Subcutaneous abdominal adipose tissue (tissue), 5 donors: Measurements from ENCODE around the gene CDKN1C.

Source experiments
- H3K27ac ChIP-seq: one replicate; pipeline ENCODE4 v1.7.0; 2013; ENCODE audit warnings: low read depth, mild to moderate bottlenecking, inconsistent platforms, low read length, moderate library complexity
- H3K27me3 ChIP-seq, 5 donors: one replicate each; pipeline ENCODE4 v1.7.0; 2013; ENCODE audit warnings: low read length in 5 of 5, inconsistent platforms in 1 of 5; ENCODE audit not compliant: control insufficient read depth in 5 of 5, insufficient read depth in 4 of 5
- H3K36me3 ChIP-seq, 5 donors: one replicate each; pipeline ENCODE4 v1.7.0; 2013; ENCODE audit warnings: low read length in 5 of 5; ENCODE audit not compliant: control insufficient read depth in 5 of 5, insufficient read depth in 5 of 5
- H3K4me1 ChIP-seq, 5 donors: one replicate each; pipeline ENCODE4 v1.7.0; 2013; ENCODE audit warnings: low read length in 5 of 5, mild to moderate bottlenecking in 3 of 5, moderate library complexity in 1 of 5; ENCODE audit not compliant: control insufficient read depth in 5 of 5, insufficient read depth in 5 of 5
- H3K4me3 ChIP-seq, 5 donors: one replicate each; pipeline ENCODE4 v1.7.0; 2013; ENCODE audit warnings: low read length in 5 of 5, low read depth in 1 of 5
- H3K9ac ChIP-seq, 5 donors: one replicate each; pipeline ENCODE4 v1.7.0; 2013; ENCODE audit warnings: low read length in 5 of 5, mild to moderate bottlenecking in 4 of 5, moderate library complexity in 3 of 5
- H3K9me3 ChIP-seq, 5 donors: one replicate each; pipeline ENCODE4 v1.7.0; 2013; ENCODE audit warnings: low read length in 5 of 5; ENCODE audit not compliant: control insufficient read depth in 5 of 5
- donor health status: healthy.
- donor health status: healthy.
- donor health status: healthy.
- donor health status: healthy.
- donor health status: healthy.

Gene CDKN1C

DNA sequence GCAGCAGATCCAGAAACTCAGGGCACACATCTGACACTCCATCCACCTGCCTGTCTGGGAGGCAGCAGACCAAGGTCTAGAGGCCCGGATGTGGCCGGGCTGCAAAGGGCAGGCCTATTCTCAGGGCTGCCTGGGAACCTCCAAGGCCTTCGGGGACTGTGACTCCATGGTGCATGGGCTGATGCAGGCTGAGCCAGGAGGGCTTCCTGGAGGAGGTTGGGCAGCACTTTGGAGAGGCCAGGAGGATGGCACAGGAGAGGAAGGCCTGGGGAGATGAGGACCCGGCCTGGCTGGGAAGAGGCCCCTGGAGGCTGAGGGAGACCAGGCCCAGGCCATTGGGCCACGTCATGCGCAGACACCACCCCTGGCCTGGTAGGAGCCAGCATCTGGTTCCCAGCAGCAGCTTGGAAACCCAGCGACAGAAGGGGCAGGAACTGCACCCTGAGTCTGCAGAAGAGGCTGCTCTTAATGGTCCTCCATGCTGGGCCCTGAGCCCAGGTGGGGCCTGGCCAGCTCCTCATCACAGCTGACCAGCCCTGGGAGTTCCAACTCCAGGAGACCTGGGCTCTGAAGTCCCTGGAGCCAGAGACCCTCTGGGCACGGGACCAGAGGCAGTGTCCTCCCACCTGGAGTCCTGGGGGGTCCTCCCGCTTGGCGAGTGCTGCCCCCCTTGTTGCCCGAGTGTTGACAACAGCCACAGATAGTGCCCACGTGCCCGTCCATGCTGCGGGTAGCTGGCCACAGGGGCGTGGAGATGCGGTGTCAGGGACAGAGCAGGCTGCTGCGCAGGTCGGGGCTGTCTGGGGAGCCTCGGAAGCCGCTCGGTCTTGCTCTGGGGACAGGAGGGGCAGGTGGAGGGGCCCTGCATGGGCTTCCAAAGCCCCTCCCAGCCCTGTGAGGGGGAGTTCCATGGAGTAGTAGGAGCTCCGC, 38.1 kb upstream of the CDKN1C start:
- Histone ChIP-seq H3K36me3 (no peaks in the 10 kb centered on the region), H3K9me3 (no peaks in the 10 kb centered on the region), H3K9ac (no peak overlapping the region), H3K27me3 (peaks cover 0 to 27% (median 0%) of the 10 kb centered on the region in 5 donors), H3K27ac (no peak overlapping the region), H3K4me1 (peaks cover 5 to 28% (median 21%) of the 10 kb centered on the region in 5 donors), H3K4me3 (no peak overlapping the region)

DNA sequence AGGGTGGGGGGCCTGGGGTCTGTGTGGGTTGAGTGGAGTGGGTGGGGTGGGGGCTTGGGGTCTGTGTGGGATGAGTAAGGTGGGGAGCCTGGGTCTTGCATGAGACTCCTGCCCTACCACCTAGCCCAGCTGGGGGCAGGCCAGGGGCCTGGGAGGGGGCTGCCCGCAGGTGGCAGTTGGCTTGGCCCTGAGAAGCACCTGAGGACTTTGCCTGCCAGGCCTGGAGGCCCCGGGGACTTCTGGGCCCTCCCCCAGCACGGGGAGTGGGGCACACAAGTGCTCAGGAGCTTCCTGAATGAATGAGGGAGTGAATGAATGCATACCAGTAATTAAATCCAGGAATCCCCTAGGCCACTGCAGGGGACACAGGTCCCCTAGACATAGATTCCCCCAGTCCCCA, 37.1 kb upstream of the CDKN1C start:
- peaks cover 5 to 18% (median 12%) of the 10 kb centered on the region in 5 donors for H3K4me1 ChIP-seq
- H3K27ac ChIP-seq, result no peak overlapping the region
- peaks cover 0 to 18% (median 0%) of the 10 kb centered on the region in 5 donors for H3K27me3 ChIP-seq
- H3K9ac ChIP-seq, result no peak overlapping the region
- no peak overlapping the region for H3K4me3 ChIP-seq
- H3K9me3 ChIP-seq, result no peaks in the 10 kb centered on the region
- no peaks in the 10 kb centered on the region for H3K36me3 ChIP-seq

DNA sequence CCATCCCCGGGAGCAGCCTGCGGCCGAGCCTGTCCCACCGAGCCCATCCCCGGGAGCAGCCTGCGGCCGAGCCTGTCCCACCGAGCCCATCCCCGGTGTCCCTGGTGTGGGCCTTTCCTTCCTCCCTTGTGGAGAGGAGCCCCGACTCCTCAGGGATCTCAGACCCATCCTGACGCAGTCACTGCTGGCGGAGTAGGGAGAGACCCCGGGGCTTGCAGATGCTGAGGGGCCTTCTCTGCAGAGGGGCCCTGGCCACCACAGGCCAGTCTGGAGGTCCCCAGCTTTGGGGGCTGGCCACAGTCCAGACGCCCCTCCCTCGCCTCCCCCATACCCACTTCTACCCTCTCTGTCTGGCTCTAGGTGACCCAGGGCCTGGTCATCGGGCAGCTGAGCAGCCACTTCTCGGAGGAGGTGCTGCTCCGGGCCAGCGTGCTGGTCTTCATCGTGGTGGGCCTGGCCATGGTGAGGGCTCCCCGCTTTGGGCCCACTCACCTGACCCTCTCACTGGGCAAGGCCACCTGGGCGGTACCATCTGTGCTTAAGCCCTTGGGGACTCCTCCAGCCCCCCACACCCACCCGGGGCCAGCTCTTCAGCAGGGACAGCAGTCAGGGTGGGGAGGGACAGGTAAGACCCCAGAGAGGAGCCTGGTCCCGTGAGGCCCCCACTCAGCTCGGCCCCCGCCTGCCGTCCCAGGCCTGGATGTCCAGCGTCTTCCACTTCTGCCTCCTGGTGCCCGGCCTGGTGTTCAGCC, 36.3 kb upstream of the CDKN1C start:
- Histone ChIP-seq H3K27me3 (peaks cover 0 to 10% (median 0%) of the 10 kb centered on the region in 5 donors), H3K9ac (no peak overlapping the region), H3K36me3 (no peaks in the 10 kb centered on the region), H3K27ac (no peak overlapping the region), H3K9me3 (no peaks in the 10 kb centered on the region), H3K4me1 (peaks cover 5 to 18% (median 12%) of the 10 kb centered on the region in 5 donors), H3K4me3 (no peak overlapping the region)

DNA sequence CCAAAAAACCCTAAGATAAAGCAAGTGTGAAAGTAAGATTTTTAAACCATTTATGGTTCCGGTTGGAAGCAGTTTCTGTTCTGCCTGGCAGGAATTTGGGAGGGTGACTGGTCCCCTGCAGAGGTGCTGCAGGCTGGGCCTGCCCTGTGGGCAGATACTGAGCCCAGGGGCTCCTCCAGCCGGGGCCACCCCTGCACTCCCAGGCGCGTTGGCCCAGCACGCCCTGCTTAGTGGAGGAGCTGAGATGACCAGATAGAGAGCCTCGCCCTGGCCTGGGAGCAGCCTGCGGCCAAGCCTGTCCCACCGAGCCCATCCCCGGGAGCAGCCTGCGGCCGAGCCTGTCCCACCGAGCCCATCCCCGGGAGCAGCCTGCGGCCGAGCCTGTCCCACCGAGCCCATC, 35.7 kb upstream of the CDKN1C start:
- Histone ChIP-seq H3K9ac (no peak overlapping the region), H3K27me3 (peaks cover 0 to 4% (median 0%) of the 10 kb centered on the region in 5 donors)

DNA sequence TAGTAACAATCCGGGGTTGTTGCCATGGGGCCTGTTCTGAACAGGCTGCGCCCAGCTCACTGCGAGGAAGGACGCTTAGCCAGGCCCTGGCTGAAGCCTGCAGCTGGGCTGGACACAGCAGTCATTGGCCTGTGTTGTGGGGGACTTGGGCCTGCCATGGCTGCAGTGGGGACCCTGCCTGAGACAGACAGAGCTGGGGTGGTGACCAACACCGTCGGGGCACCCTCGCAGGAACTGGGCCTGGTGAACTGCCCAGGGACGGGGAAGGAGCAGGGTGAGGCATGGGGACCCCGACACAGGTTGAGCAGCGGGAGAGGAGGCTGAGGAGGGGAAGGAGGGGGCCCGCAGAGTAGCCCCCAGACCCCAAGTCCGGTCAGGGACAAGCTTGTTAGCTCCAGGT, 34.8 kb upstream of the CDKN1C start:
- peaks cover 0 to 4% (median 0%) of the 10 kb centered on the region in 5 donors for H3K27me3 ChIP-seq

More for the DNA sequence above, 35.7 kb upstream of the CDKN1C start:
- Histone ChIP-seq H3K4me1 (peaks cover 5 to 18% (median 12%) of the 10 kb centered on the region in 5 donors), H3K9me3 (no peaks in the 10 kb centered on the region), H3K4me3 (no peak overlapping the region), H3K36me3 (no peaks in the 10 kb centered on the region), H3K27ac (no peak overlapping the region)

DNA sequence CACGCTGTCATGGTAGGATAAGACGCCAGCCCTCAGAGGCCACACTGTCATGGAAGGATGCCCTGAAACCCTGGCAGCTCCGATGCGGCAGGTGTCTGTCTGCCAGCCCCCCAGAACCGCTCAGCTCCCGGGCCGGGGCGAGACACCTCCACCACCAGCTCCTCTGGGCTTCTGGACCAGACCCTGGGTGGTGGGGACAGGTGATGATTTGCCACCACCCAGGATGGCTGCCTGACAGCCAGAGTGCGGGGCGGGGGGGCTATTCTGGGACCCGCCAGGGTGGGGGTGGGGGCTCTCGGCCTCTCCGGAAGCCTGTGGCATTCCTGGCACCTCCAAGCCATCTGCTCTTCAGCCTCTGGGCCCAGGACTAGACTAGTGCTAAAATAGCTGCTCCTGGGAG, 34.3 kb upstream of the CDKN1C start:
- Histone ChIP-seq H3K4me3 (no peak overlapping the region), H3K27me3 (peaks cover 0 to 4% (median 0%) of the 10 kb centered on the region in 5 donors), H3K4me1 (peaks cover 5 to 15% (median 9%) of the 10 kb centered on the region in 5 donors), H3K36me3 (no peaks in the 10 kb centered on the region), H3K9ac (no peak overlapping the region), H3K9me3 (no peaks in the 10 kb centered on the region), H3K27ac (no peak overlapping the region)

More for the DNA sequence above, 34.8 kb upstream of the CDKN1C start:
- no peak overlapping the region for H3K4me3 ChIP-seq
- no peaks in the 10 kb centered on the region for H3K9me3 ChIP-seq
- no peaks in the 10 kb centered on the region for H3K36me3 ChIP-seq
- H3K27ac ChIP-seq, result no peak overlapping the region
- peaks cover 5 to 18% (median 12%) of the 10 kb centered on the region in 5 donors for H3K4me1 ChIP-seq
- no peak overlapping the region for H3K9ac ChIP-seq

DNA sequence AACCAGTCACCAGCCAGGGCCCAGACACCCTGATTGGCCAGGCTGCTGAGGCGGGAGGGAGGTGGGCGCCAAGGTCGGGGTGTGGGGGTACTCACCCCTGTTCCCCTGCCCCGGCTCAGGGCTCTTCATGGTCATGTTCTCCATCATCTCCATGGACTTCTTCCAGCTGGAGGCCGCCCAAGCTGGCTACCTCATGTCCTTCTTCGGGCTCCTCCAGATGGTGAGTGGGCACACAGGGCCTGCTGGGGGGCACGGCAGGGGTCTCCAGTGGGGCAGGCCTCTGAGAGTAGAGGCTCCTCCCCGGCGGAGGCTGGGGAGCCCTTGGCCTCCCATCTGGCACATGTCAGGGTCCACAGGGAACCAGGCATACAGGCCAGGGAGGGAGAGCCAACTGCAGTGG, 33.6 kb upstream of the CDKN1C start:
- Histone ChIP-seq H3K9me3 (no peaks in the 10 kb centered on the region), H3K4me3 (no peak overlapping the region), H3K36me3 (no peaks in the 10 kb centered on the region), H3K4me1 (peaks cover 0 to 8% (median 4%) of the 10 kb centered on the region in 5 donors), H3K9ac (no peak overlapping the region), H3K27me3 (no peaks in the 10 kb centered on the region), H3K27ac (no peak overlapping the region)

DNA sequence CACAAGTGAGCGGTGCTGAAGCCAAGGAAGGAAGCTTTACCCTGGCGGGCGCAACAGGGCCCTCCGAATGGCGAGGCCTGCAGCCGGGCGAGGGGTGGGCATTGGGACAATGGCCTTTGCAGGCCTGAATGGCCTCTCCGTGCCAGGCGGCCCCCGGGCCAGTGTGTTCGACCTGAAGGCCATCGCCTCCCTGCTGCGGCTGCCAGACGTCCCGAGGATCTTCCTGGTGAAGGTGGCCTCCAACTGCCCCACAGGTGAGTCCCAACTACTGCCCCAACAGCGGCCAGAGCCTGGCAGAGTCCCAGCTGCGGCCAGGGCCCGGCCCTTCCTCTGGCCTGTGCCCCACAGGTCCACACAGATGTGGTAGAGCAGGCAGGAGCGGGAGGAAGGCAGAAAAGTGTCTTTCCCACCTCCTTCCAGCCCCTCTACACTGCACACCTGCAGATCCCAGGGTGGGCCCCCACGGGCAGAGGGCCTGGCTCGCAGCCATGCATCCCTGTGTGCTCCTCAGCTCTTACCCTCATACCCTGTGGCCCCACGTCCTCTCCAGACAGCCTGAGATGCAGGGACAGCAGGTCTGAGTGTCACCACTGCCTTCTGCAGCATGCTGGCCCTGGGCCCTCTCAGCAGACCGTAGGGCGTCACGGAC, 32.4 kb upstream of the CDKN1C start:
- H3K9me3 ChIP-seq, result no peaks in the 10 kb centered on the region
- peaks cover 0 to 2% (median 0%) of the 10 kb centered on the region in 5 donors for H3K27me3 ChIP-seq
- H3K27ac ChIP-seq, result no peak overlapping the region
- no peak overlapping the region for H3K9ac ChIP-seq
- H3K4me3 ChIP-seq, result no peak overlapping the region
- H3K4me1 ChIP-seq, result no peaks in the 10 kb centered on the region
- H3K36me3 ChIP-seq, result no peaks in the 10 kb centered on the region

DNA sequence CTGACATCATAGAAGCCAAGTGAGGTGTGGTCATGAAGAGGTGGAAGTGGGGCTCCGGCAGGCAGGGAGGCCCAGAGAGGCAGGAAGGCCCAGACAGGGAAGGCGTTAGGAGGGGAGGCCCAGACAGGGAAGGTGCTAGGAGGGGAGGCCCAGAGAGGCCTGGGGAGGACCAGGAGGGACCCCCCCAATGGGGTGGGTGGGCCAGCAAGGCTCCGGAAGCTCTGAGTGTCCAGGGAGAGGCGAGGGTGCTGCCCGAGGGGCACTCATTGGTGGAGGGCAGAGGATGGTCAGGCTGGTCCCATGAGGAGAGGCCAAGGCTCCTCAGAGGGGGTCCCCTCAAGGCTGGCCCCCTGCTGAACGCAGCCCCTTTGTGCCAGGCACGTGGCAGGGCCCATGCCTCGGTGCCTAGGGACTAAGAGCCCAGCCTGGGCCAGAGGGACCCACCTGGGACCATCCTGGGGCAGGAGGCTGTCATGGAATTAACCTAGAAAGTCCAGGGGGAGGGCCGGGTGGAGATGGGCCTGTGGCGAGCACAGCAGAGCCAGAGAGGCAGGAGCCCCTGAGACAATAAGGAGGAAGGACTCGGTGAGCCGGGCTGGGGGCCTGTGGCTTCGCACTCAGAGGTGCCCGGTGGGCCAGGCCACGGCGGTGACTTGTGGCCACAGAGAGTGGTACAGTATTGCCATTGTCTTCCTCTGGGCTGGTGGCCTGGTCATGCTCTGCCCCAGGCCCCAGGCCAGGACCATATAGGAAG, 31.5 kb upstream of the CDKN1C start:
- H3K27ac ChIP-seq, result no peak overlapping the region
- H3K36me3 ChIP-seq, result no peaks in the 10 kb centered on the region
- no peaks in the 10 kb centered on the region for H3K9me3 ChIP-seq
- no peak overlapping the region for H3K4me3 ChIP-seq
- peaks cover 0 to 2% (median 0%) of the 10 kb centered on the region in 5 donors for H3K27me3 ChIP-seq
- H3K4me1 ChIP-seq, result no peaks in the 10 kb centered on the region
- H3K9ac ChIP-seq, result no peak overlapping the region
